HEK293 (cell line): ENCODE measurements around the gene IGSF9.
A peak's percentile ranks its signal among the peaks of the same experiment; 100 is the strongest.

ENCODE experiments used
- CTCF ChIA-PET: fragments of 350-600 bp; formaldehyde crosslinking; extraction: SDS; loops from one replicate; lab custom pipeline; 2021; ENCODE audit warnings: antibody characterized with exemption; lab: Yijun Ruan, JAX
- POLR2A ChIA-PET: fragments of 300-600 bp; formaldehyde crosslinking; extraction: SDS; loops from one replicate; lab custom pipeline; 2020; ENCODE audit warnings: antibody characterized with exemption, inconsistent platforms; lab: Yijun Ruan, JAX
- H3K27ac ChIP-seq: fragments of 200-500 bp; sonication (Bioruptor generic); 2 replicates; pipeline ENCODE4 v1.5.1; 2014; ENCODE audit warnings: low read depth, low read length, control low read depth, inconsistent platforms; ENCODE audit errors: extremely low read depth
- H3K36me3 ChIP-seq, 2 experiments: fragments of 200-500 bp in 1 of 2; sonication (Bioruptor generic) in 1 of 2; 1 replicate in 1 of 2; 2 replicates in 1 of 2; pipeline ENCODE4 v1.5.1; 2014 to 2017; ENCODE audit warnings: inconsistent platforms in 2 of 2, low read length in 2 of 2; ENCODE audit not compliant: control insufficient read depth in 2 of 2, insufficient read depth in 1 of 2
- H3K4me1 ChIP-seq: fragments of 200-500 bp; sonication (Bioruptor generic); 2 replicates; pipeline ENCODE4 v1.5.1; 2014; ENCODE audit warnings: mild to moderate bottlenecking, low read length, inconsistent platforms; ENCODE audit not compliant: control insufficient read depth, insufficient read depth
- H3K4me3 ChIP-seq: 2 replicates; pipeline ENCODE4 v1.5.1; 2011; ENCODE audit warnings: low read depth, mild to moderate bottlenecking, control low read depth, low read length, moderate library complexity
- H3K9me3 ChIP-seq: fragments of 200-500 bp; sonication (Bioruptor generic); 2 replicates; pipeline ENCODE4 v1.5.1; 2014; ENCODE audit warnings: low read depth, low read length, inconsistent platforms; ENCODE audit not compliant: control insufficient read depth, insufficient read depth
- BCL11A ChIP-seq: fragments of 450-650 bp; formaldehyde crosslinking; IDR thresholded peaks from 2 replicates; pipeline ENCODE4 v1.5.1; 2016; ENCODE audit warnings: low read depth, missing biosample characterization, missing genetic modification characterization
- EGR2 ChIP-seq: fragments of 450-650 bp; formaldehyde crosslinking; IDR thresholded peaks from 2 replicates; pipeline ENCODE4 v1.5.1; 2016; ENCODE audit warnings: low read depth, missing biosample characterization, missing genetic modification characterization
- GLIS1 ChIP-seq: fragments of 450-650 bp; formaldehyde crosslinking; IDR thresholded peaks from 2 replicates; pipeline ENCODE4 v1.5.1; 2016; ENCODE audit warnings: missing biosample characterization, missing genetic modification characterization
- HOXC10 ChIP-seq: sonication (generic); formaldehyde crosslinking; IDR thresholded peaks from 2 replicates; pipeline ENCODE4 v1.8.1; 2023; ENCODE audit warnings: mild to moderate bottlenecking, missing genetic modification reagents
- ZFHX2 ChIP-seq: fragments of 450-650 bp; formaldehyde crosslinking; conservative IDR thresholded peaks from 2 replicates; pipeline ENCODE4 v1.5.1; 2016; ENCODE audit warnings: missing biosample characterization, missing genetic modification characterization
- ZFP3 ChIP-seq: fragments of 450-650 bp; formaldehyde crosslinking; IDR thresholded peaks from 2 replicates; pipeline ENCODE4 v1.5.1; 2016; ENCODE audit warnings: low read depth, missing biosample characterization, missing genetic modification characterization
- ZNF114 ChIP-seq: fragments of 450-650 bp; formaldehyde crosslinking; IDR thresholded peaks from 2 replicates; pipeline ENCODE4 v1.5.0; 2017; ENCODE audit warnings: missing biosample characterization, missing genetic modification characterization
- ZNF175 ChIP-seq: fragments of 450-650 bp; formaldehyde crosslinking; IDR thresholded peaks from 2 replicates; pipeline ENCODE4 v1.5.1; 2016; ENCODE audit warnings: missing biosample characterization, missing genetic modification characterization
- ZNF2 ChIP-seq: fragments of 450-650 bp; formaldehyde crosslinking; IDR thresholded peaks from 2 replicates; pipeline ENCODE4 v1.5.1; 2016; ENCODE audit warnings: missing biosample characterization, missing genetic modification characterization
- ZNF510 ChIP-seq: fragments of 450-650 bp; formaldehyde crosslinking; IDR thresholded peaks from 2 replicates; pipeline ENCODE4 v1.5.1; 2018; ENCODE audit warnings: mild to moderate bottlenecking, missing genetic modification characterization, missing biosample characterization; ENCODE audit not compliant: insufficient replicate concordance
- ZNF76 ChIP-seq: fragments of 450-650 bp; formaldehyde crosslinking; IDR thresholded peaks from 2 replicates; pipeline ENCODE4; 2016; ENCODE audit warnings: low read depth, missing biosample characterization, missing genetic modification characterization, borderline replicate concordance
- ZNF837 ChIP-seq: fragments of 450-650 bp; formaldehyde crosslinking; IDR thresholded peaks from 2 replicates; pipeline ENCODE4 v1.5.1; 2016; ENCODE audit warnings: missing biosample characterization, missing genetic modification characterization
- TF ChIP-seq, protein P1 (sequence below): fragments of 450-650 bp; formaldehyde crosslinking; IDR thresholded peaks from 2 replicates; pipeline ENCODE4 v1.5.1; 2016; ENCODE audit warnings: missing biosample characterization, missing genetic modification characterization
- TF ChIP-seq, protein P2 (sequence below): fragments of 450-650 bp; formaldehyde crosslinking; IDR thresholded peaks from 2 replicates; pipeline ENCODE4 v1.5.0; 2017; ENCODE audit warnings: missing biosample characterization, missing genetic modification characterization, borderline replicate concordance
- TF ChIP-seq, protein P3 (sequence below): fragments of 450-650 bp; formaldehyde crosslinking; IDR thresholded peaks from 2 replicates; pipeline ENCODE4 v1.5.1; 2017; ENCODE audit warnings: missing biosample characterization, missing genetic modification characterization

IGSF9 gene

GRCh38 chr1:159931101-159931794 is 14.2 kb downstream of the IGSF9 start:
- H3K4me1 ChIP-seq, result no peaks in the 10 kb centered on the region
- TF ChIP-seq ZNF837 (tag by site-specific recombination), result no peak
- no peak for TF ChIP-seq ZFP3 (tag by site-specific recombination)
- TF ChIP-seq EGR2 (tag by site-specific recombination), result peak; percentile 76
- no peak for TF ChIP-seq BCL11A
- TF ChIP-seq HOXC10, result no peak
- no peak for TF ChIP-seq ZNF510 (tag by site-specific recombination)
- TF ChIP-seq ZNF114 (tag by site-specific recombination), result no peak
- TF ChIP-seq ZFHX2 (tag by site-specific recombination), result peak; percentile 69; the same call in 1 of the 2 replicates
- H3K4me3 ChIP-seq, result no peak overlapping the region
- ChIA-PET POLR2A (interaction anchor here (0.6 kb wide), 1 partner anchor 17 kb away, joined by 3 read pairs; no protein-coding TSS in a partner anchor), CTCF (interaction anchor here (0.7 to 19.3 kb wide), 3 partner anchors 74 to 150 kb away, joined by 5 to 353 read pairs (median 5); partner anchors contain the start of gene DUSP23)
- H3K36me3 ChIP-seq, result no peaks in the 10 kb centered on the region
- H3K9me3 ChIP-seq, result no peaks in the 10 kb centered on the region
- H3K27ac ChIP-seq, result no peak overlapping the region

GRCh38 chr1:159930634-159931033 is 14.8 kb downstream of the IGSF9 start:
- Histone ChIP-seq H3K4me1 (no peaks in the 10 kb centered on the region), H3K36me3 (no peaks in the 10 kb centered on the region), H3K4me3 (no peak overlapping the region), H3K27ac (no peak overlapping the region), H3K9me3 (no peaks in the 10 kb centered on the region)
- CTCF ChIA-PET, result interaction anchor here (0.7 to 19.3 kb wide), 3 partner anchors 74 to 150 kb away, joined by 5 to 353 read pairs (median 5); partner anchors contain the start of gene DUSP23
- TF ChIP-seq ZNF175 (tag by site-specific recombination) (no peak), ZNF76 (tag by site-specific recombination) (no peak), ZNF2 (tag by site-specific recombination) (no peak)
- TF ChIP-seq, protein P1, sequence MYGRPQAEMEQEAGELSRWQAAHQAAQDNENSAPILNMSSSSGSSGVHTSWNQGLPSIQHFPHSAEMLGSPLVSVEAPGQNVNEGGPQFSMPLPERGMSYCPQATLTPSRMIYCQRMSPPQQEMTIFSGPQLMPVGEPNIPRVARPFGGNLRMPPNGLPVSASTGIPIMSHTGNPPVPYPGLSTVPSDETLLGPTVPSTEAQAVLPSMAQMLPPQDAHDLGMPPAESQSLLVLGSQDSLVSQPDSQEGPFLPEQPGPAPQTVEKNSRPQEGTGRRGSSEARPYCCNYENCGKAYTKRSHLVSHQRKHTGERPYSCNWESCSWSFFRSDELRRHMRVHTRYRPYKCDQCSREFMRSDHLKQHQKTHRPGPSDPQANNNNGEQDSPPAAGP (tag by site-specific recombination), result no peak
- TF ChIP-seq, protein P2, sequence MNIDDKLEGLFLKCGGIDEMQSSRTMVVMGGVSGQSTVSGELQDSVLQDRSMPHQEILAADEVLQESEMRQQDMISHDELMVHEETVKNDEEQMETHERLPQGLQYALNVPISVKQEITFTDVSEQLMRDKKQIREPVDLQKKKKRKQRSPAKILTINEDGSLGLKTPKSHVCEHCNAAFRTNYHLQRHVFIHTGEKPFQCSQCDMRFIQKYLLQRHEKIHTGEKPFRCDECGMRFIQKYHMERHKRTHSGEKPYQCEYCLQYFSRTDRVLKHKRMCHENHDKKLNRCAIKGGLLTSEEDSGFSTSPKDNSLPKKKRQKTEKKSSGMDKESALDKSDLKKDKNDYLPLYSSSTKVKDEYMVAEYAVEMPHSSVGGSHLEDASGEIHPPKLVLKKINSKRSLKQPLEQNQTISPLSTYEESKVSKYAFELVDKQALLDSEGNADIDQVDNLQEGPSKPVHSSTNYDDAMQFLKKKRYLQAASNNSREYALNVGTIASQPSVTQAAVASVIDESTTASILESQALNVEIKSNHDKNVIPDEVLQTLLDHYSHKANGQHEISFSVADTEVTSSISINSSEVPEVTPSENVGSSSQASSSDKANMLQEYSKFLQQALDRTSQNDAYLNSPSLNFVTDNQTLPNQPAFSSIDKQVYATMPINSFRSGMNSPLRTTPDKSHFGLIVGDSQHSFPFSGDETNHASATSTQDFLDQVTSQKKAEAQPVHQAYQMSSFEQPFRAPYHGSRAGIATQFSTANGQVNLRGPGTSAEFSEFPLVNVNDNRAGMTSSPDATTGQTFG (tag by site-specific recombination), result no peak
- POLR2A ChIA-PET, result interaction anchor here (0.6 kb wide), 1 partner anchor 16 kb away, joined by 3 read pairs; no protein-coding TSS in a partner anchor

DNA sequence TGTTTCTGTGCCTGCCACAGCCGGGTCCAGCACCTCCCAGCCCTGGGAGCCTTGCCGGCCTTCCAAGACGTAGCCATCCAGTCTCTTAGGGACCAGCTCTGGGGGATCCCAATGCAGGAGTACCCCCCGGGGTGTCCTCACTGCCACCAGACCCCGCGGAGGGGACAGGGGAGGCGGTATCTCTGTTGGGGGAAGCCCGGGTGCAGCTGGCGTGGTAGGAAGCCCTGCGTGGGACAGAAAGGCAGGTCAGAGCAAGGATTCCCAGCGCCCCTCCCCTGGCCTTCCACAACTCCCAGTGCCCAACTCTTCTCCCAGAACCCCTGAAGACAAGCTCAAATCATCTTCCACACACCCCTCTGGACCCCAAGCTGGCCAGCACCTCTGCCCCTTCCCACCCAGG is 15.2 kb downstream of the IGSF9 start:
- H3K4me3 ChIP-seq, result no peak overlapping the region
- no peaks in the 10 kb centered on the region for H3K9me3 ChIP-seq
- H3K4me1 ChIP-seq, result no peaks in the 10 kb centered on the region
- CTCF ChIA-PET, result interaction anchor here (0.7 to 19.3 kb wide), 3 partner anchors 75 to 149 kb away, joined by 5 to 353 read pairs (median 5); partner anchors contain the start of gene DUSP23
- H3K36me3 ChIP-seq, result no peaks in the 10 kb centered on the region
- H3K27ac ChIP-seq, result no peak overlapping the region
- POLR2A ChIA-PET, result interaction anchor here (0.6 kb wide), 1 partner anchor 16 kb away, joined by 3 read pairs; no protein-coding TSS in a partner anchor
- TF ChIP-seq, protein P3, sequence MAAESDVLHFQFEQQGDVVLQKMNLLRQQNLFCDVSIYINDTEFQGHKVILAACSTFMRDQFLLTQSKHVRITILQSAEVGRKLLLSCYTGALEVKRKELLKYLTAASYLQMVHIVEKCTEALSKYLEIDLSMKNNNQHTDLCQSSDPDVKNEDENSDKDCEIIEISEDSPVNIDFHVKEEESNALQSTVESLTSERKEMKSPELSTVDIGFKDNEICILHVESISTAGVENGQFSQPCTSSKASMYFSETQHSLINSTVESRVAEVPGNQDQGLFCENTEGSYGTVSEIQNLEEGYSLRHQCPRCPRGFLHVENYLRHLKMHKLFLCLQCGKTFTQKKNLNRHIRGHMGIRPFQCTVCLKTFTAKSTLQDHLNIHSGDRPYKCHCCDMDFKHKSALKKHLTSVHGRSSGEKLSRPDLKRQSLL, result no peak
- TF ChIP-seq GLIS1 (tag by site-specific recombination), result peak; percentile 82
